HG02759 (cell line): Measurements from ENCODE around the gene PHACTR1.
A peak's percentile ranks its signal among the peaks of the same experiment; 100 is the strongest.

Experiments
- ATAC-seq: cut with Tn5 transposase; IDR thresholded peaks from one replicate; pipeline ENCODE4 v1.9.1; 2021; ENCODE audit warnings: mild to moderate bottlenecking, moderate library complexity; ENCODE audit not compliant: unreplicated experiment

The PHACTR1 gene

GRCh38 chr6:13248584-13248985 lies 532.0 kb downstream of the PHACTR1 start:
- ATAC-seq, result no peak

- no peak for ATAC-seq
These were observed 532.4 kb downstream of the PHACTR1 start for GRCh38 chr6:13248994-13249393.

- no peak for ATAC-seq
These were observed 533.2 kb downstream of the PHACTR1 start for GRCh38 chr6:13249817-13250216.

- ATAC-seq, result no peak
These were observed 534.1 kb downstream of the PHACTR1 start for GRCh38 chr6:13250703-13251102.

GRCh38 chr6:13251242-13251641 lies 534.7 kb downstream of the PHACTR1 start:
- ATAC-seq, result no peak

DNA sequence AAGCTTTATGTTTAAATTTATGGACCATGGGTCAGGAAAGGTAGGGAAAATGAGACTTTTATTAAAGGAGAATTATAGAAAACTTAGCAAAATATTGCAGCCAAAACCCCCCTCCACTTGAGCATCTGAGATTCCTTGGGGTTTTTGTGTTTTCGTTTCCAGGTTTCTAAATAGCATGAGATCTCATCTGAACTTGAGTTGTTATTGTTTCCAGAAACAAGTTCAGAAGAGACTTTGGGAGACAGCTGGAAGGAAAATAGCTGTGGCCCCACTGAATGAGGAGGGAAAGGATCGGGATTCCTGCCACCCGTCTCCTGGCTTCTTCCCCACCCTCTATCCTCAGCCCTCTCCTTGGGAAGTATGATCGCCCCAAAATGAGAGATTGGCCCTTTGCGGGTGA lies 536.2 kb downstream of the PHACTR1 start:
- no peak for ATAC-seq

DNA sequence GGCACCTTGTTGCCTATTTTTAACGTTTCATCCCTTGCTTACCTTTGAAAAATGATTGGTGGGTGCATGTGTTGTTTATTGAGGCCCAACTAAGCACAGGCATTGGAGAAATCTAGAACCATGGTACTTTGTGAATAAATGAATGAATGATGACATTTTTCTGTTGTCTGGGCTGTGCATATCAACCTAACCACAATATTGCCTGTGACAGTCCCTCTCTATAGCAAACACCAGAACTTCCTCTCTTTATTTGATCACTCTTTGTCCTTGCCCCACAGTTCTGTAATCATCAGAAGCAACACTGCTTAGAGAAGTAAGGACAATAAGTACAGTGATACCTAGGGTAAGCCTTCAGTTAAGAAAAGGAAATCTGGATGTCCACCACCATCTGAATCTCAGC lies 536.7 kb downstream of the PHACTR1 start:
- ATAC-seq, result no peak

DNA sequence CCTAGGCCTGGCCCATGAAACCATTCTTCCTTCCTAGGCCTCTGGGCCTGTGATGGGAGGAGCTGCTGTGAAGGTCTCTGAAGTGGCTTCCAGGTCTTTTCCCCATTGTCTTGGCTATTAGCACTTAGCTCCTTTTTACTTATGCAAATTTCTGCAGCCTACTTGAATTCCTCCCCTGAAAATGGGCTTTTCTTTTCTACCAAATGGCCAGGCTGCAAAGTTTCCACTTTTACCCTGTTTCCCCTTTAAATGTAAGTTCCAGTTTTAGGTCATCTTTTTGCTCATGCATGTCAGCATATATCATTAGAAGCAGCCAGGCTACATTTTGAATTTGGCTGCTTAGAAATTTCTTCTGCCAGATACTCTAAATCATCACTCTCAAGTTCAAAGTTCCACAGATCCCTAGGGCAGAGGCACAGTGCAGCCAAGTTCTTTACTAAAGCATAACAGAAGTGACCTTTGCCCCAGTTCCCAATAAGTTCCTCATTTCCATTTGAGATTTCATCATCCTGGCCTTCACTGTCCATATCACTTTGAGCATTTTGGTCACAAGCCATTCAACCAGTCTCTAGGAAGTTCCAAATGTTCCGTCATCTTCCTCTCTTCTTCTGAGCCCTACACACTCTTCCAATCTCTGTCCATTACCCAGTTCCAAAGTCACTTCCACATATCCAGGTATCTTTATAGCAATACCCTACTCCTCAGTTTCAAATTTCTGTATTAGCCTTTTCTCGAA lies 539.9 kb downstream of the PHACTR1 start:
- no peak for ATAC-seq

- peak; percentile 59 for ATAC-seq
These were observed 542.8 kb downstream of the PHACTR1 start for GRCh38 chr6:13259393-13259792.

- ATAC-seq, result no peak
These were observed 543.6 kb downstream of the PHACTR1 start for GRCh38 chr6:13260101-13260598.

DNA sequence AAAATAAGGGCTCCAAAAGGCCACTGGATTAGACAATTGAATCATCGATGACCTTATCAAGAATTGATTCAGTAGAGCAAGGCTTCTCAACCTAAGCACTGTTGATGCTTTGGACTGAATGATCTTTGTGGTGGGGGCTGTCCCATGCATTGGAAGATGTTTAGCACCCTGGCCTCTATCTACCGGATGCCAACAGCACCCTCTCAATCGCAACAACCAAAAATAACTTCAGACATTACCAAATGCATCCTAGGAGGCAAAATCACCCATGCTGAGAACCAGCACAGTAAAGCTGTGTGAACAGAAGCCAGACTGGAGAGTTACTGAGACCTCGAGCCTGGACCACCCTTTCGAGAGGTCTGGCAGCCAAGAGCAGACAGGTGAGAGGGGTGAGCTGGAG lies 544.3 kb downstream of the PHACTR1 start:
- no peak for ATAC-seq

DNA sequence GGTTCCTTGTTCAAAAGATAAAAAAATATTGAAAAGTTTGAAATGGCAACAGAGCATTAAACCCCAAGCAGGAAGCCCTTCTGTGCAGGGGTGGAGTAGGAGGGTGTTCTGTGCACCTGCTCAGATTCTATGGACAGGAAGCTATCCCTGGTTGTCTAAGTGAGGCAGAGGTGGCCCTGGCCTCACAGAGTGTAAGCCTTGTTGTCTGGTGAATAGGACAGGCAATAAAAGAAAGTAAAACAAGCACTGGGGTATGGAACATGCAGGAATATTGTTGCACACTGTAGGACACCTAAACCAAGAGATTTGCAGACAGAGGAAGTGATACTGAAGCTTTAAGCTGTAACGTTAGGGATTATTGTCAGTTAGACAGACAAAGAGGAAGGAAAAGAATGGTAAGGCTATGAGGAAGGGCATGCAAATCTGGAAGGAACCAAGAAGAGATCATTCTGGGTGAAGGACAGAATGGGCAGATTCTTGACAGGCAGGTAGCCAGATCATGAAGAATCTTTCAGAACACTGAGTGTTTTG lies 545.0 kb downstream of the PHACTR1 start:
- peak; percentile 63 for ATAC-seq

DNA sequence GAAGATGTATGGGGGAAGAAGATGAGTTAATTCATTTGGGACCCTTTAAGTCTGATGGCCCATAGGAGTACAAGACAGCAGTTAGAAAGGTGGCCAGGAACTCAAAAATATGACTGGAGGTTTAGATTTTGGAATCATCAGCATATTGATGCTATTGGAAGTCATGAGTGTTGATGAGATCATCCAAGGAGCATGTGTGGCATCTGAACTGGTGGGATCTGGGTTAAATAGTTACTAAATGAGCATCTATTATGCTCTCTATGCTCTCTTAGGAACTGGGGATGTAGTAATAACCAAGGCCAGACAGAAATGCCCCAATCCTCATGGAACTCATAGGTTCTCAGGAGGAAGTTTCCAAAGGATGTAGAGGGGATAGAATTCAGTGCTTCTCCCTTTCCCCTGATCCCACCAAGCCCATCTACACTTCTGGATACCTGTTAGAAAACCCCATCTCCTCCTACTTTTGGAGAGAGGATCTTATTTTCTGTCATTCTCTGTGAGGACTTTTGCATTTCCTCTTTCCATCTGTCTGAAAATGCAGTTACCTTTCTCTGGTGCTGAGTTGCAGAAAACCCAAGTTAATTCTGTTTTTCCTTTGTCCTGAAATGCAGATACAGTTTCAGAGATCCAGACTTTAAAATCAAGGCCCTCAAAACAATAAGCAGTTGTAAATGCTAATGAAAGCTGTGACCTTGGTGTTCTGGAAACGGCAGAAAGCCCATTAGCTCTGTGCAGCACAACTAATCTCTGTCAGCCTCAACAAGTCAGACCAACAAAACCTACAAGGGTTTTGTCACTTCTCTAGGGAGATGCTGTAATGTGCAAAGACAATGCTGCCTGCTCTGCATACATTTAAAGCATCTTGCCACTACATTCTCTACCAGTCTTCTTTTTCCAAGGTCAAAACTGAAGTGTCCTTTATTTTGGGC lies 546.0 kb downstream of the PHACTR1 start:
- no peak for ATAC-seq

DNA sequence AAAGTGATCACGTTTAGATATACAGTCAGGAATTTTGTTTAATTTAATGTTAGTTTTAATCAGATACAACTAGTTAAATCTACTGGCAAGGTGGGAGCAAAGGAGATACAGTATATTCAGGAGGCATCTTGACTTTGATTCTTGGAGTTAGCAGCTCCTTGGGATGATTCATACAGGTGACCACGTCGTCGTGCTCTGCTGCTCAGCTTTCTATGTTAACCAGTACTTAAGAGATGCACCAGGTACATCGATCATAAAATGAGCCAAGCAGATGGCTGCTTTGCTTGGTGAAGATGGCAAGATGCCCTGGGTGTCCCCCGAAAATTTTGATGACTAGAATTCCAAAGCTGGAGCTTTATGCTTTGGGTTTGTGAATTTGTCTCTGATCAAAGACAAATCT lies 547.1 kb downstream of the PHACTR1 start:
- ATAC-seq, result no peak

GRCh38 chr6:13267142-13267651 lies 550.6 kb downstream of the PHACTR1 start:
- no peak for ATAC-seq

DNA sequence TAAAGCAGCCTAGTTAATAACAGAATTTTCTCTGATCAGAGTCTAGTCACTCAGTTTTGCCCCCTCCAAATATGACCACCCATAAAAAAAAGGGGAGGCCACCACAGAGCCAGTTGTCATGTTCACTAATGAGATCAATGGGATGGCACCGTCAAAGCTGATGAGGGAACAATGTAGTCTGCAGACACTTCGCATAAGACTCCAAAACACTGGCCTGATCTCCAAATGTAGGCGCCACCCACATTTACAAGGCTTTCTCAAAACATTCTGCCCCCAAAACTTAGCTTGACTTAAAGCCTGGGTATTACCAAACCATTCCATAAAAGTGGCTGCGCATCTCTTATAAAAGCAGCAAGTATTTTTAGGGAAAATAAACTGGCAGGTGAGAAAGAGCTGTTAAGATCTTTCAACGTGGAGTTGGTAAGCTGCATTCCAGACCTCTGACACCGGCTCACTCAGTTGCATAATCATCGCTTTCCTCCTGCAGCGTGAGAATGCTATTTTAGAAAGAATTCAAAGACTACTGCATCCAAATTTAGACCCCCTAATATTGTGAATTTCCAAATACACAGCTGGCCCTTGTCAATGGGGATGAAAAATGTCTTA lies 552.4 kb downstream of the PHACTR1 start:
- ATAC-seq, result no peak

DNA sequence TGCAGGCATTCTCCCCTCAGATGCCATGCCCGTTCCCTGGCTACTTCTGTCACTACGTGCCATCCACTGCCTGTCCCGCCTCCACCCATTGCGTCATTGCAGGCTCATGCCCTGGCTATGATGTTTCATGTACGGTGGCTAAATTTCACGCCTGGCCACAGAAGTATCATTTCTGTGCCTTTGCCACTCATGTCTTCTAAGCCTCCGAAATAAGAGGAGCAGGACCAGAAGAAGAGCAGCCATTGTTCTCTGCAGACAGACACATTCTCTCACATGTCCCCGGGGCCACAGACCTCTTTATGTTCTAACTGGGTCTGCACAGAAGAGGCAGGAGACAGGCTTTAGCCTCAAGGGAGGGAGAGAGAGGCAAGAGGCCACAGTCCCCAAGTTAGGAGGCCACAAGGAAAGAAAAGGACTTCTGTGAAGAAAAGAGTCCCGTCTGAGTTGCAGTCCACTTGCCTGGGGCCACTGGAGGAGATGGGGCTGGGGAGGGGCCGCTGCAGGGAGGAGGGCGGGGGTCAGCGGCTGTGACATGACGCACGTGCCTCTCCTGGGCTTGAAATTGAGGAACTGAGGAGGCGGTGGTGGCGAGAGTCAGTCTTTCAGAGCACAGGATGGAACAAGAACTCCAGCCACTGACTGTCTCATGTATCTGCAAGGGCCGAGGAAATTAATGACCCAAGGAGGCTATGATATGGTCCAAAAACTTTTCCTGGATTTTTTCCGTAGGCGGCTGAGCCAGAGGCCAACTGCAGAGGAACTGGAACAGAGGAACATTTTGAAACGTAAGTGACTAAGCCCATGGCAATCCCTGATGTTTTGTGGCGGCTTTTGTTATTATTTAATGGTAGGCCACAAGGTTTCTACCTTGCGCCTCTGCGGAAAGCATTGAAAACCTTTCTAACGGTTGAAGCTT lies 555.8 kb downstream of the PHACTR1 start:
- ATAC-seq, result peak; percentile 70

GRCh38 chr6:13273202-13273930 lies 556.8 kb downstream of the PHACTR1 start:
- ATAC-seq, result no peak
